ENCODE results near the gene GAGE13.
"Not testable (repeated sequence)": the region's sequence is repeated elsewhere in the genome, so short reads cannot be mapped to it uniquely, and the experiment has no call there.

GAGE13 gene

DNA sequence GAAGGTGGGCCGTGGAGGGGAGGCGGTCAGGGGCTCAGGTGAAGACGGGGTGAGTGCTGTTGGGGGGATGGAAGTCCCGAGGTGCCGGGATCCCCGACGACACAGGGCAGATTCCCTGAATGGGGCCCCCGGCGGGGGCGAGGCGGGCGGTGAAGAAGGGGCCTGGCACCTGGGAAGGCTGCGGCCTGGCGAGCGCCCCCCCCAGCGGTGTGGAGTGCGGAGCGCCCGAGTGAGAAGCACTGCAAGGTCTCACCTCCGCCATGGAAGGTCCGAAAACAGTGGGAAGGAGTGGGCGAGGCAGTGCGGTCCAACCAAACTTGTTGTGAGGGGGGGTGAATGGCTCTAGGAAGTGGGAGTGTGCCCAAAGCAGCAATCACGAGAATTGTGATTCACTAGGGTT lies 10.1 kb downstream of the GAGE13 start:
- not testable (repeated sequence) for DNase-seq

DNA sequence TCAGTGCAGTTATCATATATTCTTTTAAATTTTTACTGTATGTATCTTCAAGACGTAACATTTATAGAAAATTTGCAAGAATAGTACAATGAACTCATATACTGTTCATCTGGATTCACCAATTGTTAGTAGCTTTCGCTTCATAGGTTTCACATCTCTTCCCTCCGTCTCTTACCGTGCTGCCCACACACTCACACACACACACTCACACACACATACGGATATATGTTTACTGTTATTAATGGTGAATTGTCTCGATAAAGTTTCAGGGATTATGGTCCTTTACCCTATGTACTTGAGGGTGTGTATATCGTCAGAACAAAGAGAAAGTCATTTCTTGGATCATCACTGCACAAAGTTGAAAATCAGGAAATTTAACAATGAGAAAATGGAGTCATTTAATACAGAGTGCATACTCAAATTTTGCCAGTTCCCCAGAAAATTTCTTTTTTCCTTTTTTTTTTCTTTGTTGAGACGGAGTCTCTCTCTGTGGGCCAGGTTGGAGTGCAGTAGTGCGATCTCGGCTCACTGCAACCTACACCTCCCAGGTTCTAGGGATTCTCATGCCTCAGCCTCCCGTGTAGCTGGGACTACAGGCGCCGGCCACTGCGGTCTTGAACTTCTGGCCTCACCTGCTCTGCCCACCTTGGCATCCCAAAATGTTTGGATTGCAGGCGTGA lies 13.3 kb downstream of the GAGE13 start:
- DNase-seq, result not testable (repeated sequence)

DNA sequence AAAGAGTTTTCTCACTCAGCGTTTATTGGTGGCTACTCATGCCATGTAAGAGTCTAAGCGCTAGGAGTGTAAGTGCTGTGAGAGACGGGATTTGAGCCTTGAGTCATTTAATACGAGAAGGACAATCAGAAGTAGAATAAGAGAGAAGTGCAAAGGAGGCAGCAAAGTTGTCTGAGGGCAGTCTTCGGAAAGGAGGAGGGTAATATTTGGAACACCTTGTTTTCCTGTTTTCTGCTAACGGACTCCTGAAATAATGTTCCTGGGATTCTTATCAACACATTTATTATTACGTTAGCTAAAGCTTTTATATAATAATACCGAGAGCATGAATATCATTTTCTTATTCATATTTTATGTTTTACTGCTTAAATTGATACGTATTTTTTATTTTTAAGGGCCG lies 14.0 kb downstream of the GAGE13 start:
- not testable (repeated sequence) for DNase-seq

DNA sequence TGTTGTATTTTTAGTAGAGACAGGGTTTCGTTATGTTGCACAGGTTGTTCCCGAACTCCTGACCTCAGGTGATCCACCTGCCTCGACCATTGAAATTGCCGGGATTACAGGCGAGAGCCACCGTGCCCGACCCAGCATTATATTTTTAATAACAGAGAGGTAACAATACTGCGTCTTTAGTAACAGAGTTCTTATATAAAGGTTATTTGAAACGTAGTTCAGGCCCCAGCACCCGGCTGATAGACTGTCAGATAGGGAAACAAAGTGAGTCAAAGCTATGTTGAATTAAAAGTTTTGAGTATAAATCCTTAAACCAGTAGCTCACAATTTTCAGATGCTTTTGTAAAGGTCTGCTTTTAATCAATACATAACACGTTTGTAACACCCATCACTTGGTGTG lies 14.8 kb downstream of the GAGE13 start:
- DNase-seq, result not testable (repeated sequence)
